GM19438 (cell line): Measurements from ENCODE around the gene PNCK.

Experiments used
- ATAC-seq: cut with Tn5 transposase; IDR thresholded peaks from one replicate; pipeline ENCODE4 v1.9.1; 2021; ENCODE audit warnings: low read depth; ENCODE audit not compliant: unreplicated experiment

PNCK gene

GRCh38 chrX:153643431-153644351, 29.9 kb downstream of the PNCK start:
- no peak for ATAC-seq

- ATAC-seq = no peak
These were observed 30.8 kb downstream of the PNCK start for GRCh38 chrX:153642655-153643430.

- no peak for ATAC-seq
These were observed 31.5 kb downstream of the PNCK start for GRCh38 chrX:153642051-153642654.

GRCh38 chrX:153641627-153642026, 32.0 kb downstream of the PNCK start:
- no peak for ATAC-seq

- no peak for ATAC-seq
These were observed 32.7 kb downstream of the PNCK start for GRCh38 chrX:153640736-153641575.

GRCh38 chrX:153640045-153640686, 33.4 kb downstream of the PNCK start:
- ATAC-seq = no peak

GRCh38 chrX:153639177-153640044, 34.2 kb downstream of the PNCK start:
- no peak for ATAC-seq

GRCh38 chrX:153638436-153639176, 35.0 kb downstream of the PNCK start:
- no peak for ATAC-seq

GRCh38 chrX:153638041-153638371, 35.6 kb downstream of the PNCK start:
- no peak for ATAC-seq

GRCh38 chrX:153637121-153638040, 36.2 kb downstream of the PNCK start:
- no peak for ATAC-seq

GRCh38 chrX:153636716-153637115, 36.9 kb downstream of the PNCK start:
- no peak for ATAC-seq

GRCh38 chrX:153635788-153636668, 37.6 kb downstream of the PNCK start:
- no peak for ATAC-seq

- ATAC-seq = no peak
These were observed 38.2 kb downstream of the PNCK start for GRCh38 chrX:153635388-153635787.

- ATAC-seq = no peak
These were observed 38.8 kb downstream of the PNCK start for GRCh38 chrX:153634832-153635231.

GRCh38 chrX:153634236-153634635, 39.4 kb downstream of the PNCK start:
- ATAC-seq = no peak

- ATAC-seq = no peak
These were observed 39.9 kb downstream of the PNCK start for GRCh38 chrX:153633607-153634180.
